Epithelial cell of proximal tubule (primary cell): ENCODE data around the gene AATK. TPM values are rescaled to one million over a fixed set of nuclear protein-coding genes. Genes with fewer than 3 reads are reported as not detected.

ENCODE experiments used
- DNase-seq: peaks from one replicate; pipeline ENCODE4 v3.0.0-alpha.2; 2011; ENCODE audit warnings: low read depth
- H3K4me3 ChIP-seq: 2 replicates; pipeline ENCODE4 v1.5.1; 2011; ENCODE audit warnings: low read depth, mild to moderate bottlenecking, low read length
- CTCF ChIP-seq: conservative IDR thresholded peaks from 2 replicates; pipeline ENCODE4 v1.5.1; 2012; ENCODE audit warnings: low read depth, mild to moderate bottlenecking, low read length
- total RNA-seq: library from RNA; depleted of rRNA; stranded (reverse); fragments of >200 nt; gene quantifications from 2 replicates; pipeline ENCODE4 v1.2.3, GENCODE V29; 2015

AATK gene
- total RNA-seq, 1 donor from 2014 or later: 0.52 TPM

- H3K4me3 ChIP-seq: no peak overlapping the region
- TF ChIP-seq CTCF: no peak
- no peak for DNase-seq
These were observed 7.7 kb upstream of the AATK start for GRCh38 chr17:81173762-81174155.

- no peak overlapping the region for H3K4me3 ChIP-seq
- no peak for DNase-seq
- TF ChIP-seq CTCF: no peak
These were observed 7.2 kb upstream of the AATK start for GRCh38 chr17:81173052-81173761.

- TF ChIP-seq CTCF: no peak
- no peak overlapping the region for H3K4me3 ChIP-seq
- no peak for DNase-seq
These were observed 5.9 kb upstream of the AATK start for GRCh38 chr17:81171941-81172340.

- no peak for TF ChIP-seq CTCF
- H3K4me3 ChIP-seq: no peak overlapping the region
- DNase-seq: no peak
These were observed 4.9 kb upstream of the AATK start for GRCh38 chr17:81170727-81171494.

- no peak for TF ChIP-seq CTCF
- DNase-seq: no peak
- H3K4me3 ChIP-seq: no peak overlapping the region
These were observed 3.9 kb upstream of the AATK start for GRCh38 chr17:81169870-81170309.

- no peak overlapping the region for H3K4me3 ChIP-seq
- TF ChIP-seq CTCF: no peak
- no peak for DNase-seq
These were observed 1.6 kb upstream of the AATK start for GRCh38 chr17:81167638-81168037.
